CD4-positive, alpha-beta memory T cell (primary cell): Measurements from ENCODE around the gene SLC37A1. TPM values are rescaled to one million over a fixed set of nuclear protein-coding genes. Genes with fewer than 3 reads are reported as not detected.
A peak's percentile ranks its signal among the peaks of the same experiment; 100 is the strongest.

Source experiments
- CTCF ChIA-PET: fragments of 350-600 bp; sonication (Branson Sonifier 250); formaldehyde crosslinking; loops from one replicate; lab custom pipeline; 2021; ENCODE audit warnings: inconsistent platforms; ENCODE audit not compliant: partially characterized antibody; lab: Charles Lee
- POLR2A ChIA-PET: fragments of 350-600 bp; sonication (Branson Sonifier 250); formaldehyde crosslinking; loops from one replicate; lab custom pipeline; 2021; ENCODE audit not compliant: partially characterized antibody; lab: Charles Lee
- DNase-seq, 5 donors: peaks; one replicate each; pipeline versions ENCODE4 v3.0.0 to v3.0.0-alpha.2; 2020 to 2022; ENCODE audit warnings: mixed read lengths in 1 of 5
- H3K27ac ChIP-seq: one replicate; pipeline ENCODE4 v1.7.0; 2013; ENCODE audit warnings: low read depth, low read length
- H3K27me3 ChIP-seq: 2 replicates; pipeline ENCODE4 v1.7.0; 2013; ENCODE audit warnings: mild to moderate bottlenecking, low read length, moderate library complexity; ENCODE audit not compliant: insufficient read depth
- H3K36me3 ChIP-seq: 2 replicates; pipeline ENCODE4 v1.7.0; 2013; ENCODE audit warnings: mild to moderate bottlenecking, low read length, moderate library complexity; ENCODE audit not compliant: insufficient read depth
- H3K4me1 ChIP-seq: 2 replicates; pipeline ENCODE4 v1.7.0; 2013; ENCODE audit warnings: mild to moderate bottlenecking, low read length, moderate library complexity; ENCODE audit not compliant: insufficient read depth
- H3K4me3 ChIP-seq, 2 donors: one replicate each; pipeline ENCODE4 v1.7.0; 2013; ENCODE audit warnings: low read length in 2 of 2, mild to moderate bottlenecking in 1 of 2
- H3K9me3 ChIP-seq, 2 donors: one replicate each; pipeline ENCODE4 v1.7.0; 2013; ENCODE audit warnings: low read length in 2 of 2, control low read depth in 1 of 2; ENCODE audit not compliant: control insufficient read depth in 1 of 2
- H3K27ac Mint-ChIP-seq, 7 donors: one replicate each; pipeline ENCODE4 v1.8.0; 2020 to 2021; ENCODE audit warnings: mixed read lengths in 7 of 7, mild to moderate bottlenecking in 6 of 7, inconsistent platforms in 3 of 7, moderate library complexity in 3 of 7
- H3K27me3 Mint-ChIP-seq, 2 donors: one replicate each; pipeline ENCODE4 v1.8.0; 2020 to 2021; ENCODE audit warnings: mixed read lengths in 2 of 2
- H3K36me3 Mint-ChIP-seq, 2 donors: one replicate each; pipeline ENCODE4 v1.8.0; 2020 to 2021; ENCODE audit warnings: mixed read lengths in 2 of 2, inconsistent platforms in 1 of 2, mild to moderate bottlenecking in 1 of 2
- H3K4me1 Mint-ChIP-seq, 4 donors: one replicate each; pipeline ENCODE4 v1.8.0; 2020 to 2021; ENCODE audit warnings: mixed read lengths in 4 of 4, mild to moderate bottlenecking in 1 of 4
- H3K4me3 Mint-ChIP-seq, 8 donors: one replicate each; pipeline ENCODE4 v1.8.0; 2020 to 2021; ENCODE audit warnings: mixed read lengths in 8 of 8, mild to moderate bottlenecking in 7 of 8, moderate library complexity in 6 of 8, inconsistent platforms in 3 of 8
- H3K9me3 Mint-ChIP-seq, 8 donors: one replicate each; pipeline ENCODE4 v1.8.0; 2020 to 2021; ENCODE audit warnings: mixed read lengths in 8 of 8, mild to moderate bottlenecking in 5 of 8, inconsistent platforms in 3 of 8, moderate library complexity in 1 of 8
- intact Hi-C: fragments of 100-400 bp; cut with micrococcal nuclease; formaldehyde crosslinking; loops from one replicate; pipeline ENCODE4 v1.15.1; 2023
- polyA plus RNA-seq, 2 donors: library from polyadenylated mRNA; unstranded; fragments of 300-500 nt; fragmentation: Illumina TruSeq; gene quantifications; one replicate each; pipeline ENCODE4 v1.2.3, GENCODE V29; 2021
- total RNA-seq, 2 experiments: library from RNA; stranded (reverse); gene quantifications; one replicate each; pipeline ENCODE4 v1.2.3, GENCODE V29; 2021

SLC37A1 gene
- total and polyA plus RNA-seq, 4 experiments from 2014 or later: 4.7 to 18.5 (median 12.6) TPM

GRCh38 chr21:42525029-42525581 lies 11.5 kb downstream of the SLC37A1 start:
- Histone ChIP-seq H3K27me3 (no peaks in the 10 kb centered on the region), H3K27ac (no peak overlapping the region), H3K4me3 (no peak overlapping the region), H3K4me1 (peaks cover 32% of the 10 kb centered on the region), H3K9me3 (no peaks in the 10 kb centered on the region), H3K36me3 (peaks cover 5% of the 10 kb centered on the region)
- Mint-ChIP-seq H3K4me1 (peaks cover 18 to 48% (median 35%) of the 10 kb centered on the region in 4 donors), H3K36me3 (peaks cover 24 to 35% of the 10 kb centered on the region in 2 donors), H3K27ac (peak overlapping the region; percentile 38 to 85 (median 68)), H3K27me3 (no peaks in the 10 kb centered on the region), H3K9me3 (no peaks in the 10 kb centered on the region), H3K4me3 (peak overlapping the region in 2 of 8 donors; percentile 38 to 43)
- intact Hi-C loops: no loop called here
- DNase-seq: no peak
- POLR2A ChIA-PET: interaction anchor here (4.0 kb wide), 1 partner anchor 10 kb away, joined by 42 read pairs; the partner anchor contains the start of gene SLC37A1
- CTCF ChIA-PET: no interaction called here

- Histone ChIP-seq H3K27ac (no peak overlapping the region), H3K27me3 (no peaks in the 10 kb centered on the region), H3K4me3 (no peak overlapping the region), H3K4me1 (peaks cover 32% of the 10 kb centered on the region), H3K9me3 (no peaks in the 10 kb centered on the region), H3K36me3 (peaks cover 5% of the 10 kb centered on the region)
- intact Hi-C loops: no loop called here
- Mint-ChIP-seq H3K36me3 (peaks cover 22 to 28% of the 10 kb centered on the region in 2 donors), H3K4me1 (peaks cover 22 to 53% (median 38%) of the 10 kb centered on the region in 4 donors), H3K4me3 (peak overlapping the region in 1 of 8 donors; percentile 20), H3K27ac (peak overlapping the region; percentile 1 to 75 (median 48)), H3K9me3 (no peaks in the 10 kb centered on the region), H3K27me3 (no peaks in the 10 kb centered on the region)
- ChIA-PET CTCF (interaction anchor here (1.1 kb wide), 1 partner anchor 12 kb away, joined by 3 read pairs; no protein-coding TSS in a partner anchor), POLR2A (interaction anchor here (4.0 kb wide), 1 partner anchor 11 kb away, joined by 42 read pairs; the partner anchor contains the start of gene SLC37A1)
- no peak for DNase-seq
These were observed 12.2 kb downstream of the SLC37A1 start for GRCh38 chr21:42525676-42526378.

- Mint-ChIP-seq H3K27me3 (no peaks in the 10 kb centered on the region), H3K4me3 (peak overlapping the region in 1 of 8 donors; percentile 20), H3K4me1 (peaks cover 22 to 53% (median 38%) of the 10 kb centered on the region in 4 donors), H3K36me3 (peaks cover 20 to 24% of the 10 kb centered on the region in 2 donors), H3K9me3 (no peaks in the 10 kb centered on the region), H3K27ac (peak overlapping the region; percentile 1 to 97 (median 68))
- Histone ChIP-seq H3K9me3 (no peaks in the 10 kb centered on the region), H3K27ac (no peak overlapping the region), H3K4me1 (peaks cover 32% of the 10 kb centered on the region), H3K36me3 (peaks cover 5% of the 10 kb centered on the region), H3K27me3 (no peaks in the 10 kb centered on the region), H3K4me3 (no peak overlapping the region)
- ChIA-PET POLR2A (interaction anchor here (0.7 to 4.0 kb wide), 4 partner anchors 12 to 103 kb away, joined by 5 to 42 read pairs (median 7); partner anchors contain the start of gene SLC37A1), CTCF (interaction anchor here (1.1 to 1.2 kb wide), 2 partner anchors 12 to 188 kb away, joined by 3 to 4 read pairs; no protein-coding TSS in a partner anchor)
- intact Hi-C loops: no loop called here
- DNase-seq: no peak
These were observed 12.7 kb downstream of the SLC37A1 start for GRCh38 chr21:42526379-42526727.

GRCh38 chr21:42527127-42527488 lies 13.5 kb downstream of the SLC37A1 start:
- Histone ChIP-seq H3K27me3 (no peaks in the 10 kb centered on the region), H3K27ac (peak overlapping the region; percentile 59), H3K4me3 (peak overlapping the region in 1 of 2 donors; percentile 17), H3K36me3 (peaks cover 5% of the 10 kb centered on the region), H3K4me1 (peaks cover 32% of the 10 kb centered on the region), H3K9me3 (no peaks in the 10 kb centered on the region)
- Mint-ChIP-seq H3K4me3 (peak overlapping the region; percentile 17 to 89 (median 82)), H3K9me3 (no peaks in the 10 kb centered on the region), H3K27ac (peak overlapping the region; percentile 81 to 98 (median 97)), H3K36me3 (peaks cover 14 to 18% of the 10 kb centered on the region in 2 donors), H3K4me1 (peaks cover 22 to 51% (median 38%) of the 10 kb centered on the region in 4 donors), H3K27me3 (no peaks in the 10 kb centered on the region)
- intact Hi-C loops: loop anchor here (1.0 kb wide), 2 partner anchors 13 to 31 kb away; partner anchors contain the start of gene RSPH1
- ChIA-PET CTCF (interaction anchor here (0.6 to 1.8 kb wide), 3 partner anchors 28 to 290 kb away, joined by 3 to 5 read pairs (median 4); no protein-coding TSS in a partner anchor), POLR2A (interaction anchor here (0.6 to 4.0 kb wide), 14 partner anchors 11 to 447 kb away, joined by 3 to 42 read pairs (median 4); partner anchors contain the start of genes RSPH1 and SLC37A1)
- no peak for DNase-seq

- Histone ChIP-seq H3K36me3 (peaks cover 5% of the 10 kb centered on the region), H3K9me3 (no peaks in the 10 kb centered on the region), H3K27me3 (no peaks in the 10 kb centered on the region), H3K4me3 (peak overlapping the region; percentile 47 to 53), H3K27ac (peak overlapping the region; percentile 59), H3K4me1 (peaks cover 32% of the 10 kb centered on the region)
- ChIA-PET POLR2A (interaction anchor here (0.6 to 4.0 kb wide), 15 partner anchors 11 to 1422 kb away, joined by 3 to 42 read pairs (median 3); partner anchors contain the start of genes NDUFV3, RSPH1 and SLC37A1), CTCF (interaction anchor here (0.6 to 1.8 kb wide), 4 partner anchors 11 to 290 kb away, joined by 3 to 5 read pairs (median 4); no protein-coding TSS in a partner anchor)
- peak; percentile 76 to 87 (median 81) for DNase-seq
- no peaks in the 10 kb centered on the region for H3K9me3 Mint-ChIP-seq
- no peaks in the 10 kb centered on the region for H3K27me3 Mint-ChIP-seq
- H3K36me3 Mint-ChIP-seq: peaks cover 16 to 17% of the 10 kb centered on the region in 2 donors
- H3K4me1 Mint-ChIP-seq: peaks cover 22 to 51% (median 37%) of the 10 kb centered on the region in 4 donors
- intact Hi-C loops: loop anchor here (1.0 kb wide), 2 partner anchors 13 to 31 kb away; partner anchors contain the start of gene RSPH1
- peak overlapping the region; percentile 75 to 89 (median 86) for H3K4me3 Mint-ChIP-seq
- peak overlapping the region; percentile 81 to 98 (median 97) for H3K27ac Mint-ChIP-seq
These were observed 14.0 kb downstream of the SLC37A1 start for GRCh38 chr21:42527489-42528158.

GRCh38 chr21:42530167-42530518 lies 16.5 kb downstream of the SLC37A1 start:
- intact Hi-C loops: no loop called here
- Mint-ChIP-seq H3K36me3 (peaks cover 9 to 17% of the 10 kb centered on the region in 2 donors), H3K27ac (peak overlapping the region; percentile 8 to 84 (median 74)), H3K9me3 (no peaks in the 10 kb centered on the region), H3K27me3 (no peaks in the 10 kb centered on the region), H3K4me1 (peaks cover 25 to 44% (median 33%) of the 10 kb centered on the region in 4 donors), H3K4me3 (peak overlapping the region in 1 of 8 donors; percentile 17)
- no peaks in the 10 kb centered on the region for H3K9me3 ChIP-seq
- ChIA-PET POLR2A (no interaction called here), CTCF (no interaction called here)
- H3K4me3 ChIP-seq: no peak overlapping the region
- DNase-seq: no peak
- H3K36me3 ChIP-seq: peaks cover 8% of the 10 kb centered on the region
- no peak overlapping the region for H3K27ac ChIP-seq
- peaks cover 30% of the 10 kb centered on the region for H3K4me1 ChIP-seq
- H3K27me3 ChIP-seq: no peaks in the 10 kb centered on the region
